Measurements from ENCODE around the gene L1CAM. TPM values are rescaled to one million over a fixed set of nuclear protein-coding genes. Genes with fewer than 3 reads are reported as not detected.

L1CAM gene
- total and polyA plus RNA-seq, 9 of the 15 experiments (the other 6 are each of a cell fraction or from before 2014, with no cell fraction given): 0.09 to 0.86 (median 0.26) TPM; not detected in 3

GRCh38 chrX:153853180-153853901 is 32.6 kb downstream of the L1CAM start (continued):
- TF ChIP-seq ATF2 (CRISPR knock-in tag; IDR thresholded peaks at IDR 0.05) (no peak), TAL1 (IDR thresholded peaks at IDR 0.05) (peak; percentile 94), DPF2 (IDR thresholded peaks at IDR 0.05) (peak; percentile 94), ZBTB26 (CRISPR knock-in tag; IDR thresholded peaks at IDR 0.05) (no peak), STAT5A (IDR thresholded peaks at IDR 0.05; ENCODE audit: borderline replicate concordance, low read length) (peak; percentile 84), TARDBP (IDR thresholded peaks at IDR 0.05) (no peak), ZNF354B (CRISPR knock-in tag; IDR thresholded peaks at IDR 0.05) (no peak), AFF4 (CRISPR knock-in tag; IDR thresholded peaks at IDR 0.05) (no peak), ETS2 (tag; IDR thresholded peaks at IDR 0.05; ENCODE audit: borderline replicate concordance, poor library complexity, severe bottlenecking) (no peak), ATF3 (IDR thresholded peaks at IDR 0.05) (peak; percentile 45; the same call in 1 of the 2 replicates), ATF3 (CRISPR knock-in tag; conservative IDR thresholded peaks at IDR 0.05) (no peak), HNRNPK (IDR thresholded peaks at IDR 0.05; ENCODE audit: low read depth, low read length, poor library complexity, severe bottlenecking) (no peak), XRCC4 (IDR thresholded peaks at IDR 0.05; ENCODE audit: extremely low read depth, insufficient read depth, insufficient read length) (no peak), ZKSCAN8 (CRISPR knock-in tag; IDR thresholded peaks at IDR 0.05) (peak; percentile 66; the same call in 1 of the 2 replicates), KLF13 (tag; IDR thresholded peaks at IDR 0.05; ENCODE audit: borderline replicate concordance, low read depth) (no peak), CC2D1A (IDR thresholded peaks at IDR 0.05) (peak; percentile 86; the same call in 1 of the 2 replicates), ZBTB5 (IDR thresholded peaks at IDR 0.05) (no peak), CREM (IDR thresholded peaks at IDR 0.05; ENCODE audit: low read depth) (peak; percentile 22; the same call in 1 of the 2 replicates)

Data from K562 (cell line).